Activated CD8-positive, alpha-beta memory T cell treated with anti-CD3 and anti-CD28 coated beads for 36 hours (primary cell): ENCODE results near the gene TAF10. TPM values are rescaled to one million over a fixed set of nuclear protein-coding genes. Genes with fewer than 3 reads are reported as not detected.

Experiments used
- CTCF ChIA-PET: fragments of 350-600 bp; sonication (Branson Sonifier 250); formaldehyde crosslinking; loops from one replicate; lab custom pipeline; 2021; ENCODE audit warnings: antibody characterized with exemption; lab: Charles Lee
- POLR2A ChIA-PET: fragments of 350-600 bp; sonication (Branson Sonifier 250); formaldehyde crosslinking; loops from one replicate; lab custom pipeline; 2021; ENCODE audit warnings: antibody characterized with exemption; lab: Charles Lee
- total RNA-seq, 2 experiments: library from RNA; stranded (reverse); gene quantifications; one replicate each; pipeline ENCODE4 v1.2.3, GENCODE V29; 2021

The TAF10 gene
- 100 to 1,000 TPM; 163 to 176 TPM for total RNA-seq

- POLR2A ChIA-PET, result interaction anchor here (0.6 to 2.6 kb wide), 7 partner anchors 10 to 290 kb away, joined by 3 to 11 read pairs (median 5); partner anchors contain the start of genes ILK, MRPL17 and RRP8
- CTCF ChIA-PET, result interaction anchor here (0.5 to 2.4 kb wide), 12 partner anchors 8 to 88 kb away, joined by 3 to 8 read pairs (median 3); partner anchors contain the start of gene MRPL17
These were observed at the start of gene TAF10 for GRCh38 chr11:6612213-6613041. Gene TAF10 (minus strand): TSS chr11:6612216. CDS start chr11:6612189, 27 bp downstream.

- ChIA-PET CTCF (interaction anchor here (0.6 kb wide), 1 partner anchor 44 kb away, joined by 3 read pairs; no protein-coding TSS in a partner anchor), POLR2A (no interaction called here)
These were observed 48.7 kb upstream of the TAF10 start for GRCh38 chr11:6660712-6661111.

- ChIA-PET POLR2A (no interaction called here), CTCF (interaction anchor here (1.0 to 2.3 kb wide), 2 partner anchors 9 to 12 kb away, joined by 3 to 7 read pairs; no protein-coding TSS in a partner anchor)
These were observed 46.6 kb upstream of the TAF10 start for GRCh38 chr11:6658647-6659046.

GRCh38 chr11:6657346-6657745 lies 45.3 kb upstream of the TAF10 start:
- ChIA-PET POLR2A (no interaction called here), CTCF (interaction anchor here (2.3 kb wide), 1 partner anchor 11 kb away, joined by 7 read pairs; no protein-coding TSS in a partner anchor)

- POLR2A ChIA-PET, result no interaction called here
- CTCF ChIA-PET, result interaction anchor here (1.0 to 2.3 kb wide), 2 partner anchors 11 to 278 kb away, joined by 3 to 7 read pairs; no protein-coding TSS in a partner anchor
These were observed 44.9 kb upstream of the TAF10 start for GRCh38 chr11:6656936-6657335.

- ChIA-PET POLR2A (no interaction called here), CTCF (interaction anchor here (1.0 to 2.3 kb wide), 2 partner anchors 11 to 277 kb away, joined by 3 to 7 read pairs; no protein-coding TSS in a partner anchor)
These were observed 44.5 kb upstream of the TAF10 start for GRCh38 chr11:6656584-6656915.

GRCh38 chr11:6655790-6656583 lies 44.0 kb upstream of the TAF10 start, which contains the start of gene DCHS1:
Gene DCHS1 (minus strand): TSS chr11:6655809. CDS start chr11:6641613, 14,196 bp downstream.
- POLR2A ChIA-PET, result no interaction called here
- CTCF ChIA-PET, result interaction anchor here (1.0 kb wide), 1 partner anchor 277 kb away, joined by 3 read pairs; no protein-coding TSS in a partner anchor

- ChIA-PET POLR2A (no interaction called here), CTCF (interaction anchor here (0.6 kb wide), 1 partner anchor 29 kb away, joined by 3 read pairs; no protein-coding TSS in a partner anchor)
These were observed 43.2 kb upstream of the TAF10 start for GRCh38 chr11:6655020-6655789.

GRCh38 chr11:6654281-6655019 lies 42.4 kb upstream of the TAF10 start:
- ChIA-PET POLR2A (no interaction called here), CTCF (interaction anchor here (0.6 kb wide), 1 partner anchor 30 kb away, joined by 3 read pairs; no protein-coding TSS in a partner anchor)

GRCh38 chr11:6653656-6654055 lies 41.6 kb upstream of the TAF10 start:
- ChIA-PET CTCF (no interaction called here), POLR2A (no interaction called here)

GRCh38 chr11:6653097-6653496 lies 41.1 kb upstream of the TAF10 start:
- CTCF ChIA-PET, result interaction anchor here (0.6 to 0.8 kb wide), 2 partner anchors 41 to 85 kb away, joined by 3 read pairs; no protein-coding TSS in a partner anchor
- POLR2A ChIA-PET, result no interaction called here

GRCh38 chr11:6652182-6652581 lies 40.2 kb upstream of the TAF10 start:
- ChIA-PET POLR2A (interaction anchor here (0.6 to 1.0 kb wide), 2 partner anchors 39 to 61 kb away, joined by 3 read pairs; no protein-coding TSS in a partner anchor), CTCF (interaction anchor here (0.6 to 1.1 kb wide), 4 partner anchors 11 to 86 kb away, joined by 3 read pairs; partner anchors contain the start of gene MRPL17)

- CTCF ChIA-PET, result no interaction called here
- POLR2A ChIA-PET, result interaction anchor here (1.0 kb wide), 1 partner anchor 38 kb away, joined by 3 read pairs; no protein-coding TSS in a partner anchor
These were observed 39.0 kb upstream of the TAF10 start for GRCh38 chr11:6650980-6651379.

- POLR2A ChIA-PET, result no interaction called here
- CTCF ChIA-PET, result interaction anchor here (1.3 to 1.4 kb wide), 2 partner anchors 31 to 38 kb away, joined by 3 to 5 read pairs; partner anchors contain the start of gene TAF10
These were observed 38.1 kb upstream of the TAF10 start for GRCh38 chr11:6650104-6650503.

GRCh38 chr11:6648501-6648900 lies 36.5 kb upstream of the TAF10 start:
- CTCF ChIA-PET, result interaction anchor here (1.5 to 2.1 kb wide), 2 partner anchors 13 to 19 kb away, joined by 3 to 5 read pairs; no protein-coding TSS in a partner anchor
- POLR2A ChIA-PET, result no interaction called here

- POLR2A ChIA-PET, result interaction anchor here (1.5 to 1.9 kb wide), 2 partner anchors 29 to 36 kb away, joined by 6 to 21 read pairs; partner anchors contain the start of genes TAF10 and TPP1
- CTCF ChIA-PET, result interaction anchor here (1.2 to 2.1 kb wide), 4 partner anchors 12 to 41 kb away, joined by 3 to 5 read pairs (median 3); no protein-coding TSS in a partner anchor
These were observed 35.8 kb upstream of the TAF10 start for GRCh38 chr11:6647836-6648235.
